Measurements from ENCODE around the gene CCDC88B. TPM values are rescaled to one million over a fixed set of nuclear protein-coding genes. Genes with fewer than 3 reads are reported as not detected.
"Not testable (repeated sequence)": the region's sequence is repeated elsewhere in the genome, so short reads cannot be mapped to it uniquely, and the experiment has no call there.

Gene CCDC88B
- total and polyA plus RNA-seq, 7 donors: 1.4 to 3.6 (median 2.6) TPM

GRCh38 chr11:64305075-64305690, 34.8 kb upstream of the CCDC88B start, which contains the start of gene ESRRA:
ESRRA (plus strand) TSS chr11:64305524; CDS start chr11:64307180, 1,656 bp downstream.
- Histone ChIP-seq H3K36me3 (ENCODE audit: insufficient read depth in 1 of 2, low read depth in 1 of 2) (peaks cover 5 to 8% of the 10 kb centered on the region in 2 donors), H3K4me3 (peak within 1 kb of the TSS; percentile 87), H3K27me3 (ENCODE audit: insufficient read depth in 3 of 3, low read length in 2 of 3) (peaks cover 0 to 16% (median 4%) of the 10 kb centered on the region in 3 donors), H3K4me1 (peaks cover 25% of the 10 kb centered on the region), H3K27ac (peak within 1 kb of the TSS; percentile 90), H3K9me3 (no peaks in the 10 kb centered on the region)
- intact Hi-C loops (cut with DNase I): no loop called here
- ATAC-seq: peak; percentile 90
- WGBS, 3 donors: 0% methylated on average over 56 to 81 of the region's 81 CpGs
- peak; percentile 100 for DNase-seq
- TF ChIP-seq CTCF (IDR thresholded peaks at IDR 0.05): no peak

- intact Hi-C loops (cut with DNase I): no loop called here
- TF ChIP-seq CTCF (IDR thresholded peaks at IDR 0.05): peak; percentile 19
- peak; percentile 7 to 42 (median 30) for ATAC-seq
These were observed 34.1 kb upstream of the CCDC88B start for GRCh38 chr11:64305691-64306562.

GRCh38 chr11:64306563-64306875, 33.5 kb upstream of the CCDC88B start:
- intact Hi-C loops (cut with DNase I): no loop called here
- ATAC-seq (no peak), DNase-seq (no peak)
- Histone ChIP-seq H3K27ac (peak overlapping the region; percentile 90), H3K27me3 (ENCODE audit: insufficient read depth in 3 of 3, low read length in 2 of 3) (peaks cover 0 to 9% (median 0%) of the 10 kb centered on the region in 3 donors), H3K36me3 (ENCODE audit: insufficient read depth in 1 of 2, low read depth in 1 of 2) (peaks cover 5 to 8% of the 10 kb centered on the region in 2 donors), H3K9me3 (no peaks in the 10 kb centered on the region), H3K4me3 (peak overlapping the region; percentile 87), H3K4me1 (peaks cover 18% of the 10 kb centered on the region)
- WGBS, 3 donors: 28 to 37% (median 32%) methylated on average over 9 of the region's 9 CpGs
- no peak for TF ChIP-seq CTCF (IDR thresholded peaks at IDR 0.05)

More at GRCh38 chr11:64305691-64306562, 34.1 kb upstream of the CCDC88B start:
- DNase-seq: peak; percentile 71 to 82
- peaks cover 0 to 9% (median 0%) of the 10 kb centered on the region in 3 donors for H3K27me3 ChIP-seq (ENCODE audit: insufficient read depth in 3 of 3, low read length in 2 of 3)
- H3K9me3 ChIP-seq: no peaks in the 10 kb centered on the region
- peak overlapping the region; percentile 87 for H3K4me3 ChIP-seq
- peak overlapping the region; percentile 90 for H3K27ac ChIP-seq
- H3K4me1 ChIP-seq: peaks cover 18% of the 10 kb centered on the region
- H3K36me3 ChIP-seq (ENCODE audit: insufficient read depth in 1 of 2, low read depth in 1 of 2): peaks cover 5 to 8% of the 10 kb centered on the region in 2 donors
- WGBS, 3 donors: 1% methylated on average over 47 to 71 of the region's 71 CpGs

- intact Hi-C loops (cut with DNase I): no loop called here
- peaks cover 20% of the 10 kb centered on the region for H3K4me1 ChIP-seq
- peak overlapping the region; percentile 90 for H3K27ac ChIP-seq
- no peaks in the 10 kb centered on the region for H3K9me3 ChIP-seq
- H3K36me3 ChIP-seq (ENCODE audit: insufficient read depth in 1 of 2, low read depth in 1 of 2): peaks cover 5 to 8% of the 10 kb centered on the region in 2 donors
- WGBS, 3 donors: 67 to 73% (median 70%) methylated on average over 14 to 15 of the region's 15 CpGs
- ATAC-seq (peak in 1 of 4 donors; percentile 20), DNase-seq (peak; percentile 51 to 79)
- H3K4me3 ChIP-seq: peak overlapping the region; percentile 87
- no peak for TF ChIP-seq CTCF (IDR thresholded peaks at IDR 0.05)
- H3K27me3 ChIP-seq (ENCODE audit: insufficient read depth in 3 of 3, low read length in 2 of 3): peaks cover 0 to 4% (median 0%) of the 10 kb centered on the region in 3 donors
These were observed 33.0 kb upstream of the CCDC88B start for GRCh38 chr11:64306876-64307622.

GRCh38 chr11:64307795-64308194, 32.2 kb upstream of the CCDC88B start:
- intact Hi-C loops (cut with DNase I); H3K4me3 ChIP-seq; ATAC-seq; H3K27ac ChIP-seq; H3K9me3 ChIP-seq; H3K27me3 ChIP-seq (ENCODE audit: insufficient read depth in 3 of 3, low read length in 2 of 3); H3K36me3 ChIP-seq (ENCODE audit: insufficient read depth in 1 of 2, low read depth in 1 of 2); DNase-seq: not testable (repeated sequence)
- peaks cover 23% of the 10 kb centered on the region for H3K4me1 ChIP-seq
- WGBS, 3 donors: 90 to 94% (median 93%) methylated on average over 5 of the region's 5 CpGs

Data from psoas muscle (tissue), 8 donors.